AG09309 (cell line): ENCODE measurements around the gene IDH2.
"Not testable (repeated sequence)": the region's sequence is repeated elsewhere in the genome, so short reads cannot be mapped to it uniquely, and the experiment has no call there.

Experiments used
- DNase-seq: peaks from one replicate; pipeline ENCODE4 v3.0.0-alpha.2; 2010; ENCODE audit warnings: low read depth
- H3K4me3 ChIP-seq: 2 replicates; pipeline ENCODE4 v1.5.1; 2011; ENCODE audit warnings: mild to moderate bottlenecking, low read depth, low read length, moderate library complexity; ENCODE audit not compliant: control insufficient read depth
- TF ChIP-seq, protein P1 (sequence below): IDR thresholded peaks from 2 replicates; pipeline ENCODE4 v1.5.1; 2011; ENCODE audit warnings: mild to moderate bottlenecking, low read depth, low read length, inconsistent platforms; ENCODE audit not compliant: insufficient read depth, control insufficient read depth; ENCODE audit errors: missing control alignments

IDH2 gene

GRCh38 chr15:90142216-90143165 is 40.2 kb upstream of the IDH2 start:
- TF ChIP-seq, protein P1, sequence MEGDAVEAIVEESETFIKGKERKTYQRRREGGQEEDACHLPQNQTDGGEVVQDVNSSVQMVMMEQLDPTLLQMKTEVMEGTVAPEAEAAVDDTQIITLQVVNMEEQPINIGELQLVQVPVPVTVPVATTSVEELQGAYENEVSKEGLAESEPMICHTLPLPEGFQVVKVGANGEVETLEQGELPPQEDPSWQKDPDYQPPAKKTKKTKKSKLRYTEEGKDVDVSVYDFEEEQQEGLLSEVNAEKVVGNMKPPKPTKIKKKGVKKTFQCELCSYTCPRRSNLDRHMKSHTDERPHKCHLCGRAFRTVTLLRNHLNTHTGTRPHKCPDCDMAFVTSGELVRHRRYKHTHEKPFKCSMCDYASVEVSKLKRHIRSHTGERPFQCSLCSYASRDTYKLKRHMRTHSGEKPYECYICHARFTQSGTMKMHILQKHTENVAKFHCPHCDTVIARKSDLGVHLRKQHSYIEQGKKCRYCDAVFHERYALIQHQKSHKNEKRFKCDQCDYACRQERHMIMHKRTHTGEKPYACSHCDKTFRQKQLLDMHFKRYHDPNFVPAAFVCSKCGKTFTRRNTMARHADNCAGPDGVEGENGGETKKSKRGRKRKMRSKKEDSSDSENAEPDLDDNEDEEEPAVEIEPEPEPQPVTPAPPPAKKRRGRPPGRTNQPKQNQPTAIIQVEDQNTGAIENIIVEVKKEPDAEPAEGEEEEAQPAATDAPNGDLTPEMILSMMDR, result no peak
- no peak overlapping the region for H3K4me3 ChIP-seq
- no peak for DNase-seq

- no peak overlapping the region for H3K4me3 ChIP-seq
- TF ChIP-seq, protein P1, result no peak
- no peak for DNase-seq
These were observed 39.4 kb upstream of the IDH2 start for GRCh38 chr15:90141646-90142045.

DNA sequence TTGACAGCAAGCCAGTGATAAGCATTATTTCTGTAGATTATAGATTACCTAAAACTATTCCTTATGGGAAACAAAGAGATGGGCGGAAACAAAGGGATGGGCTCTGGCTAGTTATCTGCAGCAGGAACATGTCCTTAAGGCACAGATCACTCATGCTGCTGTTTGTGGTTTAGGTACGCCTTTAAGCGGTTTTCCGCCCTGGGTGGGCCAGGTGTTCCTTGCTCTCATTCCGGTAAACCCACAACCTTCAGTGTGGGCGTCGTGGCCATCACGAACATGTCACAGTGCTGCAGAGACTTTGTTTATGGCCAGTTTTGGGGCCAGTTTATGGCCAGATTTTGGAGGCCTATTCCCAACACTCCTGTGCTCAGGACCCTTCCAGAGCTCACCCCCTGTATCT is 37.3 kb upstream of the IDH2 start:
- not testable (repeated sequence) for DNase-seq, H3K4me3 ChIP-seq

DNA sequence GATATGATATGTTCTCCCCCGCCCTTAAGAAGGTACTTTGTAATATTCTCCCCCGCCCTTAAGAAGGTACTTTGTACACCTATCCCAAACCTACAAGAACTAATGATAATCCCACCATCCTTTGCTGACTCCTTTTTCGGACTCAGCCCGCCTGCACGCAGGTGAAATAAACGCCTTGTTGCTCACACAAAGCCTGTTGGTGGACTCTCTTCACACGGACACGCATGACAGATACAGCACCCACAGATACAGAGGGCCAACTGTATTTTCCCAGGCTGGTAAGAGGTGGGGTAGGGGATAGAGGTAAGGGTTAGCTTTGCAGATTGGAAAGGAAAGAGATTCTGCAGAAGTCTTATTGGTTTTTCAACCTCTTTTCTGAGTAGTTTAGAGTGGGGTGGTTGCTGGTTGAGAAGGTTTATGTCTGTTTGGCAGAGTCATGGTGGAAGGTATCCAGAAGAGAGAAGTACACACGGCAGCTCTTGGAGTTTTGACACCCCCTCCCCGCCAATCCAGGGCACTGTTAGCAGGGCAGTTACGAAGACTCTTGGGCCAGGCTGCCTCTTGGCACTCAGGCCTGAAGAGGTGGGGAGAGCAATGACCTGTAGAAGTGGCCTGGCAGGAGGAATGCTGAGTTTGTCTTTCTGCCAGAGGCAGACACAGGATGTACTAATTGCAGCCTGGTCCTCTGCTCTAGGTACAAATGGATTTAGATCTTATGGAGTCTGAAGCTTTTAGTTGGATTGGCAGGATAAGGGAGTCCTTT is 36.0 kb upstream of the IDH2 start:
- DNase-seq, result no peak
- no peak overlapping the region for H3K4me3 ChIP-seq
- TF ChIP-seq, protein P1, result no peak

- no peak for DNase-seq
- no peak overlapping the region for H3K4me3 ChIP-seq
- TF ChIP-seq, protein P1, result no peak
These were observed 30.2 kb upstream of the IDH2 start for GRCh38 chr15:90132437-90132836.

- DNase-seq, result no peak
- TF ChIP-seq, protein P1, result no peak
- H3K4me3 ChIP-seq, result no peak overlapping the region
These were observed 29.6 kb upstream of the IDH2 start for GRCh38 chr15:90131848-90132247.

DNA sequence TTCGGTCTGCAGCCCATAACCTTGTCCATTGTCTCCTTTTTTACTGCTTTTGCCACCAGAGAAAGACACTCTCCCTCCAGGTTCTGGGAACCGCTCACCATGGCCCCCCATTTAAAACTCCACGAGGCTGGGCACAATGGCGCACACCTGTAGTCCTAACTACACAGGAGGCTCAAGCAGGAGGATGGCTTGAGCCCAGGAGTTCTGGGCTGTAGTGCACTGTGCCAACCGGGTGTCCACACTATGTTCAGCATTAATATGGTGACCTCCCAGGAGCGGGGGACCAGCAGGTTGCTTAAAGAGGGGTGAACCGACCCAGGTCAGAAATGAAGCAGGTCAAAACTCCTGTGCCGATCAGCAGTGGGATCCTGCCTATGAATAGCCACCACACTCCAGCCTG is 28.0 kb upstream of the IDH2 start:
- TF ChIP-seq, protein P1, result no peak
- DNase-seq, result no peak

More for the DNA sequence above, 28.0 kb upstream of the IDH2 start:
- no peak overlapping the region for H3K4me3 ChIP-seq
